ENCODE measurements around the gene SIDT2. TPM values are rescaled to one million over a fixed set of nuclear protein-coding genes. Genes with fewer than 3 reads are reported as not detected.

The SIDT2 gene
- polyA plus RNA-seq, 1 experiment: 71.3 TPM

- POLR2A ChIA-PET: no interaction called here
- no peaks in the 10 kb centered on the region for H3K27me3 ChIP-seq (ENCODE audit: control insufficient read depth, insufficient read depth, low read length)
- CTCF ChIA-PET: interaction anchor here (1.3 kb wide), 1 partner anchor 8 kb away, joined by 5 read pairs; no protein-coding TSS in a partner anchor
- H3K4me3 ChIP-seq (ENCODE audit: low read depth, low read length): no peak overlapping the region
- H3K36me3 ChIP-seq (ENCODE audit: control insufficient read depth, insufficient read depth, low read length): peaks cover 29% of the 10 kb centered on the region
- TF ChIP-seq CTCF (IDR thresholded peaks at IDR 0.05; ENCODE audit: insufficient read depth, low read depth, low read length): no peak
- DNase-seq (ENCODE audit: low read depth): no peak
Measured at GRCh38 chr11:117186431-117186761, 7.9 kb downstream of the SIDT2 start.

GRCh38 chr11:117187007-117187406, 8.5 kb downstream of the SIDT2 start:
- ChIA-PET POLR2A (no interaction called here), CTCF (no interaction called here)
- DNase-seq (ENCODE audit: low read depth): no peak
- TF ChIP-seq CTCF (IDR thresholded peaks at IDR 0.05; ENCODE audit: insufficient read depth, low read depth, low read length): no peak
- Histone ChIP-seq H3K4me3 (ENCODE audit: low read depth, low read length) (no peak overlapping the region), H3K27me3 (ENCODE audit: control insufficient read depth, insufficient read depth, low read length) (no peaks in the 10 kb centered on the region), H3K36me3 (ENCODE audit: control insufficient read depth, insufficient read depth, low read length) (peaks cover 29% of the 10 kb centered on the region)

- POLR2A ChIA-PET: no interaction called here
- CTCF ChIA-PET: no interaction called here
- no peak for TF ChIP-seq CTCF (IDR thresholded peaks at IDR 0.05; ENCODE audit: insufficient read depth, low read depth, low read length)
Measured at GRCh38 chr11:117187428-117187798, 8.9 kb downstream of the SIDT2 start.

GRCh38 chr11:117187799-117188481, 9.4 kb downstream of the SIDT2 start:
- Histone ChIP-seq H3K36me3 (ENCODE audit: control insufficient read depth, insufficient read depth, low read length) (peaks cover 30% of the 10 kb centered on the region), H3K27me3 (ENCODE audit: control insufficient read depth, insufficient read depth, low read length) (no peaks in the 10 kb centered on the region), H3K4me3 (ENCODE audit: low read depth, low read length) (no peak overlapping the region)
- ChIA-PET CTCF (no interaction called here), POLR2A (no interaction called here)
- no peak for TF ChIP-seq CTCF (IDR thresholded peaks at IDR 0.05; ENCODE audit: insufficient read depth, low read depth, low read length)
- DNase-seq (ENCODE audit: low read depth): no peak

More at GRCh38 chr11:117187428-117187798, 8.9 kb downstream of the SIDT2 start:
- no peak overlapping the region for H3K4me3 ChIP-seq (ENCODE audit: low read depth, low read length)
- peaks cover 28% of the 10 kb centered on the region for H3K36me3 ChIP-seq (ENCODE audit: control insufficient read depth, insufficient read depth, low read length)
- DNase-seq (ENCODE audit: low read depth): no peak
- no peaks in the 10 kb centered on the region for H3K27me3 ChIP-seq (ENCODE audit: control insufficient read depth, insufficient read depth, low read length)

GRCh38 chr11:117188620-117189081, 10.1 kb downstream of the SIDT2 start:
- H3K36me3 ChIP-seq (ENCODE audit: control insufficient read depth, insufficient read depth, low read length): peaks cover 33% of the 10 kb centered on the region
- ChIA-PET POLR2A (no interaction called here), CTCF (no interaction called here)
- no peak for DNase-seq (ENCODE audit: low read depth)
- TF ChIP-seq CTCF (IDR thresholded peaks at IDR 0.05; ENCODE audit: insufficient read depth, low read depth, low read length): no peak
- H3K27me3 ChIP-seq (ENCODE audit: control insufficient read depth, insufficient read depth, low read length): no peaks in the 10 kb centered on the region
- no peak overlapping the region for H3K4me3 ChIP-seq (ENCODE audit: low read depth, low read length)
